NCI-H748 (cell line): ENCODE data around the gene DAAM1.

Experiments used
- DNase-seq: peaks from one replicate; lab custom pipeline; 2025; ENCODE audit not compliant: unreplicated experiment; lab: John Stamatoyannopoulos, UW

The DAAM1 gene

DNA sequence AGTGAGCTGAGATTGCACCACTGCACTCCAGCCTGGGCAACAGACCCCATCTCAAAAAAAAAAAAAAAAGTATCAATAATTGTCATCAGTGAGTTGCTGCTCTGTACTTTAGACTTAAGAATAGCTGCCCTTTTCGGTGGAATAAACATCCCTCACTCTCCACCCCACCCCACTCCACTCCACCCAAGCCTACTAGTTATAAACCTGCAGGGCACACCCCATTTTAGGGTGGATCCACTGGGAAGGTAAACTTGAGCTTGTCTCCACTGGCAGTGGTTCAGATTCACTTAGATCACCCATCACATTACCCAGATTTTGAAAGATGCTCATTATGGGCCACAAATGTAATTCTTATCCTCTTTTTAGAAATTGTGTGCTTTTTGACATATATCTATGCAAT is 170.3 kb downstream of the DAAM1 start:
- no peak for DNase-seq

DNA sequence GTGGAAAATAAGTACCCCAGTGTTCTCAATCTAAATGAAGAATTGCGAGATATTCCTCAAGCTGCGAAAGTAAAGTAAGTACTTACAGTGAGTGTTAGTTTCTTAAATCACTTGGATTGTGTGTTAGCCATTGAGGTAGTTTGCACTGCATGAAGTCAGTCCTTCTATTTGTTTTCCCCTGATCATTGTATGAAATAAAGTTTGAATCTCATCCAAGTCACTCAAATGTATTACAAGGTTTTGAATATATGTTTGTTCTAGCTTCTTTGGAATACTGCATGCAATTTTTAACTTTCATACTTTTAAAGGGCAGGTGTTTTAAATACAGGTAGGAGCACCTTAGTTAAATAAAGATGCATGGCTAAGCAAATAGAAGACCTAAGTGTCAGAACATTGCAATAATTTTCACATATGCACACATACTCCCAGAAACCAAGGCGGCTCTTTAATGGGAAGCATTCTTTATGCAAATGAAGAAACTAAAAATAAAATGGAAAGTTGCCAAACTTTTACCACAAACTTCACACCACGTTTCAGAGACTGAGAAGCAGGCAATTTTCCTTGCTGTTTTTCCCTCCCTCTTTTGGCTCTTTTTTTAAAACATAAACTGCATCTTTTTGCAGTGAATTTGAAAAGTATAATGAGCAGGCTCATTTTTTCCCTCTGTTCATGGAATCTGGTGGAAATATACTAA is 171.1 kb downstream of the DAAM1 start:
- DNase-seq, result no peak

DNA sequence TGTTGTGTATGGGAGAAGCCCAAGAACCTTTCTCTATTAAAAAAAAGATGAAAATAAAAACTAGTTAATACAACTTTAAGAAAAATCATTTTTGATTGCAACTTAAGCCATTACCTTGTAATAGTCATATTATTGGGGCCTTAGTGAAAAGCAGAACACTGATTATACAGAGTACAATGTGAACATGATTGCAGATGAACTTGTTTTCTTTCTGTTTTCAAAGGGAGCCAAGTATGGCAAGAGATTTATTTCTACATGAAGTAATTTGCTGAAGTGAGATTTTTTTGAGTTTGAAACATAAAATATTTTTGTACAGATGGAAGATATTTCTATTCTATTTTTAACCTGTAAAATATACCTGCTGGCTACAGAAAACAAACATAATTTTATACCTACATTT is 171.8 kb downstream of the DAAM1 start:
- DNase-seq, result no peak

DNA sequence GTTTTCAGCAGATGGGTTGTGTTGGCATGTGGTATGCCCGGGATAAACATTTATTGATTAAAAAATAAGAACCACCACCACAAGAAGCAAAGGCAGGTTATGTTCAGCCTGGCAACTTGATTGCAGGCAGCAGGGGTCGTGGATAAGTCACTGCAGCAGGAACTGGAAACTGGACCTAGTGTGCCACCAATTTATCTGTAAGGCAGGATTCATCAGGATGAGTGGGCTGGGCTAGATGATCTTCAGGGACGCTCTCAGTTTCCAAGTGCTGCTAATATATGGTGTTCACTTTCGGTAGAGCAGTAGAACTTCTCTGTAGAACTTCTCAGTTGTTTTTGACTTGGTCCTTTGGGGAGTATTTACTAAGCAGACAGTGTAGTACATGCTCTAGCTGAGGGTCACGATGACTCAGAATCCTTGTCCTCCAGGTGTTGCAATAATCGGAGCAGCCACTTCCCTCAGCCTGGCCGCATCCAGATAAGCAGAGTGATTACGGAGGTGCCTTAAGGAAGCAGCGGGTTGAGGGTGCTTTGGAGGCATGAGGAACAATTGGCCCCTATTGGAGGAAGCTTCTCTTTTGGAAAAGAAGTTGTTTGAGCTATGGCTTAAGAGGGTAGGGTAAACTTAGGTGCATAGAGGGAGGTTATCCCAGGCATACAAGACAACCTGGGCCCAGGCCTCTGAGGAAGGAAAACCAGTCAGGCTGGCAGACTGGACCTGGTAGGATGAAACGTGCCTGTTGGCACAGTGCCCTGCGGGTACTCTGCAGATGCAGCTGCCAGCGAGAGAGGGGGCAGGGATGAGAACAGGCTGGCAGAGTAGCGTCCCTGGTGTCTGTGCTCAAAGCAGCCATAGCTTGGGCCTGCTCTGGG is 172.7 kb downstream of the DAAM1 start:
- peak; percentile 41 for DNase-seq

DNA sequence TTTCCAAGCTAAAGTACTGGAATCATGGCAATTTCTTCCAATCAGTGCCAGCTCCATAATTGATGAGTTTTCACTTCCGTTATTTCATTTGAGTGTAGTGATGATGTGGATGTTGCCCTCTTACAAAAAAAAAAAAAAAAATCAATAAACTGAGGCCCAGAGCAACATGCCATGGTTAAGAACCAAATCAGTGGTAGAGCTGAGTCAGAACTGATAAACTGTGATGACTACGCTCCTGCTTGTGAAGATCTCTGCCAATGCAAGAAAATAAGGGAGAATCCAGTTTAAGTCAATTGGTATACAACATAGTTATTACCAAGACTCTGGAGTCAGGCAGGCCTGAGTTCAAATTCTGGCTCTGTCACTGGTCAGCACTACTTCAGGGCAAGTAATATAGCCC is 174.0 kb downstream of the DAAM1 start:
- no peak for DNase-seq

DNA sequence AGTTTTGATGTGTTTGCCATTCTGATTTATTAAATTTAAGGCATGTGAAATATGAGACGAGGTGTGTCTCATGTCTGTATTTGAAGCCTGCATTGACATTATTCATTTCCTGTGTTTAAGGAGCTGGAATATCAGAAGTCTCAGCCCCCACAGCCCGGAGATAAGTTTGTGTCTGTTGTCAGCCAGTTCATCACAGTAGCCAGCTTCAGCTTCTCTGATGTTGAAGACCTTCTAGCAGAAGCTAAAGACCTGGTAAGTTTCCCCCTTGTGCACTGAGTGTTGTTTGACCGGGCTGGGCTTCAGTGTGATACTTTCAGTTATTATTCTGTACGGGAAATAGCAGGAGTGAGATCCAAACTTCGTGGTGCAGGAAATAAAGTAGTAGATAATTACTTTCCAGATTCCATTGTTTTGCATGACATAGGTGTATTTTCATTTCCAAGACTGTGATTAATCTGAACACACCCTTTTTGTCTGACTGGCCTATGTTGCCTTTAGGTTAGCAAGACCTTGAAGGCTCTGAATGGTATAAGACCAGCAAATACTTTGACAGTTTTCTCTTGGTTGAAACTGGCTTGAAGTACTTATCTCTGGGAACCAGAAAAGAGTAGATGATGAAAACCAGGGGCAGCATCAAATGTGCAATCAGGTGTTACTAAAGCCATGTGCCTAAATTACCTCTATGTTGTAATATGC is 175.2 kb downstream of the DAAM1 start:
- DNase-seq, result no peak

DNA sequence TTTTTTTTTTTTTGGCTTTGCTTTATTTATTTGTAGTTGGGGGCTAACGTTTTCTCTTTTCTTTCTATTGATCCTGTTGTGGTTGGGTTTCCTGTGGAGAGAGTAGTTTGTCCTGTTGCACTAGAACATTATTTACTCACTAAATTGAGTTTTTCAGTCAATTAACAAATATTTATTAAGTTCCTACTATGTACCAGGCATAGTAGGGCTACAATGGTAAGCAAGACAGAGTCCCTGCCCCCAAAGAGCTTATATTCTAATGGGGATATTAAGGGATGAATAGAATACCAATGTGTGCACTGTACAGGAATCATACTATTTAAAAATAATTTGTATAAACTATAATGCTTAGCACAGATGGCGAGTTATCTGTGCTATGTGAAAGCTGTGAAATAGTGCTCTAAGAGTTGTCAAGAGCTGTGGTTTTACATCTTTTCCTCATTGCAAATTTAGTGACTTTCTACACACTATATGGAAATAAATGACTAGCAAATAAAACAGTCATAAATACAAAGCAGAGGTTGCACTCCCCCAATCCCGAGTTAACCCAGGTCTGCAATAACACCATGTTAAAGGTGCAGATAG is 181.8 kb downstream of the DAAM1 start:
- no peak for DNase-seq

DNA sequence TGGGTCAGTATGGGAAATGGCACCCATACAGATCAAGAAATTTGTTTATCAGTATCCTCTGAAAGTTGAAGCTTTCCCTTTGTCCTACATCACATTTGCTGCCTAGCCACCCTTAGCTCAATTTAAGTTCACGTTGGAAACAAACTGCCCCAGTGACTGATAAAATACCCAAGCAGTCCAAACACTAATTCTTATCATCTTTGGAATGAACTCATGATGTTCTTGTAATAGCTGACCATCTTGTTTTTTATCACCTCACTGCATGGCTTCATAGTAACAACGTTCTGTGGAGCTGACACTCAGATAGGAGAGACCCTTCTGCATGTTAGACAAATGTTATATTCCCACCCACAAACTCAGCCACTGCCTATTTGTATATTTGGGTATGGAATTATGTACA is 183.3 kb downstream of the DAAM1 start:
- DNase-seq, result no peak

DNA sequence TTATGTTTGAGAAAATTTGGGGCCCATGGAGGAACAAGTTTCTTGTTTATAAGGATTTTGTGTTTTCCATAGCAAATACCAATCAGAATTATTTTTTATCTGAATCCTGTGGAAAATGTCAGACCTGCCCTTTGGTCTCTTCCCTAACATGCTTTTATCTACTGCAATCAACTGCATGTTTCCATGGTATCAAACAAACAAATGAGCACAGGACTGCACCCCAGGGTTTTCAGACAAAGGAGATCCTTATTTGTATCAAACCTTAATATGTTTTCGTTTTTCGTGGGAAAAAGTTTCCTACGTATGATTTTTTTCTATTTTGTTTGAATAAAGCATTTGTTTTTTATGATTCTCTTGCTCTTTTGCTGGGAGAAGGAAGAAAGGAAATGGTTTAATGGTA is 185.6 kb downstream of the DAAM1 start:
- peak; percentile 66 for DNase-seq

DNA sequence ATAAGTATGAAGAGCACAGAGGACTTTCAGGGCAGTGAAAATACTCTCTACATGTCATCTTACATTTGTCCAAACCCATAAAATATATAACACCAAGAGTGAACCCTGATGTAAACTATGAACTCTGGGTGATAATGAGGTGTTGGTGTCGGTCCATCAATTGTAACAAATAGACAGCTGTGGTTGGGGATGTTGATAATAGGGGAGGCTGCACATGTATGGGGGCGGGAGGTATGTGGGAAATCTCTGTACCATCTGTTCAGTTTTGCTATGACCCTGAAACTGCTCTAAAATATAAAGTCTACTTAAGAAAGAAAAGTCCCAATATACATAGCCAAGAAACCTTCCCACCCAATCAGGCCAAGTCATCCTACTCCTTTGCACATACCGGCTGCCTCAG is 188.2 kb downstream of the DAAM1 start:
- DNase-seq, result no peak

DNA sequence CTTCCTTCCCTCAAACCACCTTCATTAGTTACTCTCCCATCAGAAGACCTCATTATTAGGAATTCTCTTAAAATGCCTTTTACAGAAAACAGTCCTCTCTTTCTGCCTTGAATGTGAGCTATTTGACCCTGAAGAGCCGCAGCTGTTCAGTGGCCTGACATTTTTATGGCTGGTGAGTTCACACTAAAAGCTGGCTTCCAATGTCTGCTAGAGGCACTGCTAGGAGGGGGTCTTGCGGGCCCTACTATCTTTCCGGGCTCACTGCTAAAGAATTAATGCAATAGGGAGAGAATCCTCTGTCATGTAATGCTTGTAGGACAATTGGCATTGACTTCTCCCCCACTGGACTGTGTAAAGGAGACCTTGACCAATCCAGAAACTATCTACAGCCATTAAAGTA is 189.0 kb downstream of the DAAM1 start:
- no peak for DNase-seq

DNA sequence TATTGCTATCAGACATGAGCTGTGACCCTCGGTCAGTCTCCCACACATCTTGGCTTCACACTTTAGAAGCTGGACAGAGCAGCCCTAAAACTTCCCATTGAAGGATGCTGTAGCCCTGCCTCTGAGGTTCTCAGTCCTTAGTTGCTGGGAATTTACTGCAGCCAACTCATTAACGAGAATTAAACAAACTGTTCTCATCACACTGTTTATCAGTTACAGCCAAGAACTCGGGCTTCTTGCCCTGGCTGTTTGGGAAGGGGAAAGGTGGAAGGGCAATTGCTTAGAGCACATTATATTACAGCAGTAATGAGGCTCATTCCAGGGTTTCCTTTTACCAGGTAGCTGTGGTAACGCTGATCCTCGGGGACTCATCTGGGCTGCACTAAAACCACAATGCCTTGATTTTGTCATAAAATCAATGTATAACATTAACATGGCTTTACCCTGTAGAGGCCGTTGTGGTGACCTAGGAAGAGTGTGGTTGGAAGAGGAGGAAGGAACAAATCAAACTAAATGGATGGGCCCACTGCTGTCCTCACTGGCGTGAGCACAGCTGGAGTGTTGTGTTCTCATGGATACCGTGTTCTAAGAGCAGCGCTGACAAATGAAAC is 189.6 kb downstream of the DAAM1 start:
- DNase-seq, result peak; percentile 43

DNA sequence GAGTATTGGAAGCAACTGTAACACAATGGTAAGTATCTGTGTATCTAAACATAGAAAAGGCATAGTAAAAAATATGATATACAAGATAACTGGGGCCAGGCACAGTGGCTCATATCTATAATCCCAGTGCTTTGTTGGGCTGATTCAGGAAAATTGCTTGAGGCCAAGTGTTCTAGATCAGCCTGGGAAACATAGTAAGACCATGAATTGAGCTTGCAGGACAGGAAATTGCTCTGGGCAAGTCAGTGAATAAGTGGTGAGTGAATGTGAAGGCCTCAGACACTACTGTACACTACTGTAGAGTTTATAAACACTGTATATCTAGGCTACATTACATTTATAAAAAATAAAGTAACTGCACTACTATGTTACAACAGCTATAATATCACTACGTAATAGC is 201.5 kb downstream of the DAAM1 start:
- DNase-seq, result no peak

DNA sequence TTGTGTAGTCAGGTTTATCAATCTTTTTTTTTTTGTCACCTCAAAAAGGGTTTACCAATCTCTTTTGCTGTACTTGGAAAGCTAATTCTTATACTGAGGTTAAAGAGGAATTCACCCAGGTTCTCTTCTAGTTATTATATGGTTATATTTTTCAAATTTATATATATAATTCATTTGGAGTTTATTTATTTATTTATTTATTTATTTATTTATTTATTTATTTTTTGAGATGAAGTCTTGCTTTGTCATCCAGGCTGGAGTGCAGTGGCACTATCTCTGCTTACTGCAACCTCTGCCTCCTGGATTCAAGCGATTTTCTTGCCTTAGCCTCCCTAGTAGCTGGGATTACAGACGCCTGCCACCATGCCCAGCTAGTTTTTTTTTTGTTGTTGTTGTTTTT is 202.9 kb downstream of the DAAM1 start:
- no peak for DNase-seq

DNA sequence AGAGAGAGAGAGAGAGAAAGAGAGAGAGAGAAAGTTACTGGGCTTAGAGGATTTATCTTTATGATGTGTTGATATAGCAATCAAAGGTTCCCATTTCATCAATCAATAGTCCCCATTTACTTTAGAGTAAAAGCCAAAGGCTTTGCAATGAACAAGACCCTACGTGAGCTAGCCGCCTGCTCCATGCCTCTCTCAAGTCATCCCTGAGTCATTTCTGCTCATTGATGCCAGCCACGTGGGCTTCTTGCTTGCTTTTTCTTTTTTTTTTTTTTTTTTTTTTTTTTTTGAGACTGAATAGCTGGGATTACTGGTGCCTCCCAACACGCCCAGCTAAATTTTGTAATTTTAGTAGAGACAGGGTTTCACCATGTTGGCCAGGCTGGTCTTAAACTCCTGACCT is 205.8 kb downstream of the DAAM1 start:
- DNase-seq, result no peak

DNA sequence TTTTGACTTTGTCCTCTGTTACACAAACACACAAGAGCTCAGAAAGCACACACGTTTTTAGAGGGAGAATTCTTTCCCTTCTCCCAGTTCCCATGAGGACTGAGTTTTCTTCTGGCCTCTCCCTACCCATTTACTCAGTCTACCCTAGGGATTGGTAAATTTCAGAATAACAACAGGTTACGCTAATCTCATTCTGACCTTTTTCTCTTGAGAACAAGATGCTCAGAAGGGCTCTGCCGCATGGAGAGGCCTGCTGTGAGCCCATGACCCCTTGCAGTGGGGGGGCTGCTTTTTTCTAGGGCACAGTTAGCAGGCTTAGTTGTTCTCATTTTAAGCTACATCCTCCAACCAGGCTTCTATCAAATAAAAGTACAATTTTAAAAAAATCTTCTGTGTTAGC is 207.2 kb downstream of the DAAM1 start:
- DNase-seq, result no peak

DNA sequence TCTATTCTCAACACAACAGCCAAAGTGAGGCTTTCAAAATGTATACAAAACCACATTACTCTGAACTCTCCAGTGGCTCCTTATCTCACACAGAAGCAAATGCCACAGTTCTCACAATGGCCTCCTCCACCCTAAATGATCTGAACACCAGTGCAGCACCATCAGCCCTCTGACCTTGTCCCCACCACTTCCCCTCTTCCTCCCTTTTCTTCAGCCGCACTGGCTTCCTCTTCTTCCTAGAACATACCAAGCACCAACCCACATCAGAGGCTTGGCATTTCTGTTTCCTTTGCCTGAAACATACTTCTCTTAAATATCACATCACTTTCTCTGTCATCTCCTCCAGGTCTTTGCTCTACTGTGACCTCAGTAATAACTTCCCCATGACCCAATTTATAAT is 210.4 kb downstream of the DAAM1 start:
- no peak for DNase-seq

DNA sequence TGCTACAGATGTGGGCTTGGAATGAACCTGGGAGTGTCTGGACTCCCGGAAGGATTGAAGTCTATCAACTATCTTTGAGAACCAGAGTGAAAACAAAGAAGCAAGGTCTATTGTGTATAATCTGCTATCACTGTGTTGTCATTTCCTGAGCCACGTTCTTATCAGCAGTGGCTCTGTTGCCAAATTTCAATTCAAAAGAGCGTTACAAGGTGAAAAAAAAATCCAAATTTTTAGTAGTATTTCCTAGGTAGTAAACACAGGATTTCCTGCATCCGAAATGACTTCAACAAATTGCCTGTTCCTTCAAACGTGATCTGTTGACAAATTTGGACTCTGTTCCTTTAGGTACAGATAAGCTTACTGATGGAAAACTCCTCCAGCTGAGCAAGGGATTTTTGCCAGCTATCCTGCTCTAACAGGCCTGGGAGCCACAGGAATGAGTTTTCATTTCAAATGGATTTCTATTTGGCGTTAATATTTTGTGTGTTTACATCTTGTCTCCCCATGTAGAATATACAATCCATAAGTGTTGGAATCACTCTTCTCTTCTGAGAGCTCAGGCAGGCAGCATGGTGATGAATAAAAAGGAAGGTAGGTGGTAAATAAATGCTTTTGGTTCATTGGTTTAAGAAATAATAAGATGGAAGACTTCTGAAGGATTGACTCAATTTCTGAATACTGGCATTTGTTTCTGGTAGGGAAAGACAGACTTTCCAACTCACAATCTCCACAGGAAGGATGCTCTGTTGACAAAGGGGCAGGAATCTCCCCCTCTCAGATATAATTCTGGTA is 218.2 kb downstream of the DAAM1 start:
- no peak for DNase-seq

DNA sequence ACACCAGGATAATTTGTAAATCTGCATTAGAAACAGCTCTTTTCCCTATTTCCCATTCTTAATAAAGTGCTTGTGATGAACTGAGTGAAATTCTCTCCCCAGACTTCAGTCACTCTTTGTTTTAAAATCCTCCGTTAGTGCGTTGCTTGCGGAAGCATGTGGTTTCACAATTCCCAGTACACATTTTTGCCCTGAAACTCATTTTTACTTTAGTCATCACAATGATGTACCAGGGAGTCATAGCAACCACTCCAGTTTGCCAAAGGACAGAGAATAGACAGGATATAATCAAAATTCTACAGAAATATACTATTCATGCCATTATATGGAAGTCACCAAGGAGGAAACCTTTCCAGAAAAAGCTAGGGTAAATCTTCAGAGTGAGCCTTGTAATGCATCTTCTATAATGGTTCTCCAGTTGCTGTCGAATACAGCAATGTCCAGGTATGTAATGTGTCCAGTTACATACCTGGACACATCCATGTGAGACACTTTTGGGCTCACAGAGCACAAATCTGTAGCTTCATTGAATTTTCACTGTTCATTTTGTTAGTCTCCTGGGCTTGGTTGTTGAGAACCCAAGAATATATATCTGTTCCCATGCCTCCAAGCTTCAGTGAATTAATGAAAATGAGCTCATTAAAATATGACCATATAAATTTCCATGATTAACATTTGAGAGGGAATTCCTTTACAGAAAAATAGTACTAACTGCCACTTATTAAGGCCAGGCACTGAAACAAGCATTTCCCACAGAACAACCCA is 219.0 kb downstream of the DAAM1 start:
- no peak for DNase-seq
